Astrocyte (in vitro differentiated cells and primary cell): ENCODE measurements around the gene WDR54. TPM values are rescaled to one million over a fixed set of nuclear protein-coding genes. Genes with fewer than 3 reads are reported as not detected.
"Not testable (repeated sequence)": the region's sequence is repeated elsewhere in the genome, so short reads cannot be mapped to it uniquely, and the experiment has no call there.

Experiments used
- DNase-seq: peaks from one replicate; pipeline ENCODE4 v3.0.0-alpha.2; 2010; ENCODE audit warnings: low read depth
- FAIRE-seq: peaks from 2 replicates; lab custom pipeline; 2011; peaks lifted over from hg19 to GRCh38; lab: Jason Lieb, UNC
- H2AFZ ChIP-seq: 2 replicates; pipeline ENCODE4 v1.6.0; 2012; ENCODE audit warnings: low read depth, low read length, inconsistent platforms
- H3K27ac ChIP-seq: 2 replicates; pipeline ENCODE4 v1.5.1; 2011; ENCODE audit warnings: low read depth, low read length, inconsistent platforms
- H3K27me3 ChIP-seq: 2 replicates; pipeline ENCODE4 v1.6.0; 2011; ENCODE audit warnings: low read length, inconsistent platforms; ENCODE audit not compliant: insufficient read depth
- H3K36me3 ChIP-seq: 2 replicates; pipeline ENCODE4 v1.5.1; 2011; ENCODE audit warnings: low read length, inconsistent platforms; ENCODE audit not compliant: insufficient read depth
- H3K4me1 ChIP-seq: 2 replicates; pipeline ENCODE4 v1.5.1; 2011; ENCODE audit warnings: low read length, inconsistent platforms; ENCODE audit not compliant: insufficient read depth
- H3K4me2 ChIP-seq: 2 replicates; pipeline ENCODE4 v1.6.0; 2012; ENCODE audit warnings: low read length, inconsistent platforms
- H3K4me3 ChIP-seq: 2 replicates; pipeline ENCODE4 v1.5.1; 2011; ENCODE audit warnings: low read depth, mild to moderate bottlenecking, low read length, inconsistent platforms; ENCODE audit not compliant: insufficient read depth
- H3K79me2 ChIP-seq: 2 replicates; pipeline ENCODE4 v1.6.0; 2012; ENCODE audit warnings: mild to moderate bottlenecking, low read length, inconsistent platforms; ENCODE audit not compliant: insufficient read depth
- H3K9ac ChIP-seq: 2 replicates; pipeline ENCODE4 v1.6.0; 2012; ENCODE audit warnings: mild to moderate bottlenecking, low read length, inconsistent platforms
- H3K9me3 ChIP-seq: 2 replicates; pipeline ENCODE4 v1.5.1; 2012; ENCODE audit warnings: low read depth, mild to moderate bottlenecking, low read length, inconsistent platforms; ENCODE audit not compliant: insufficient read depth
- H4K20me1 ChIP-seq: 2 replicates; pipeline ENCODE4 v1.6.0; 2012; ENCODE audit warnings: low read length, inconsistent platforms; ENCODE audit not compliant: insufficient read depth
- H3K27ac Mint-ChIP-seq: one replicate; pipeline ENCODE4 v1.8.0; 2021; ENCODE audit warnings: mild to moderate bottlenecking, mixed read lengths; ENCODE audit not compliant: unreplicated experiment
- H3K27me3 Mint-ChIP-seq: one replicate; pipeline ENCODE4 v1.8.0; 2021; ENCODE audit warnings: low read depth, mixed read lengths; ENCODE audit not compliant: unreplicated experiment
- H3K36me3 Mint-ChIP-seq: one replicate; pipeline ENCODE4 v1.8.0; 2021; ENCODE audit warnings: low read depth, mixed read lengths; ENCODE audit not compliant: unreplicated experiment
- H3K4me1 Mint-ChIP-seq: one replicate; pipeline ENCODE4 v1.8.0; 2021; ENCODE audit warnings: low read depth, mixed read lengths; ENCODE audit not compliant: unreplicated experiment
- H3K4me3 Mint-ChIP-seq: one replicate; pipeline ENCODE4 v1.8.0; 2021; ENCODE audit warnings: mild to moderate bottlenecking, moderate library complexity, mixed read lengths; ENCODE audit not compliant: unreplicated experiment
- H3K9me3 Mint-ChIP-seq: one replicate; pipeline ENCODE4 v1.8.0; 2021; ENCODE audit warnings: mild to moderate bottlenecking, mixed read lengths; ENCODE audit not compliant: unreplicated experiment
- EZH2 ChIP-seq: IDR thresholded peaks from 2 replicates; pipeline ENCODE4 v1.6.1; 2012; ENCODE audit warnings: mild to moderate bottlenecking, low read length, inconsistent platforms; ENCODE audit not compliant: insufficient read depth
- total RNA-seq: library from RNA; stranded (reverse); gene quantifications from 2 replicates; pipeline ENCODE4 v1.2.1, GENCODE V29; 2021
- TF ChIP-seq, protein P1 (sequence below): IDR thresholded peaks from 2 replicates; pipeline ENCODE4 v1.5.1; 2011; ENCODE audit warnings: low read depth, mild to moderate bottlenecking, inconsistent platforms, low read length, moderate library complexity; ENCODE audit not compliant: insufficient read depth

Gene WDR54
- total RNA-seq, 1 donor from 2014 or later: 14.8 TPM

DNA sequence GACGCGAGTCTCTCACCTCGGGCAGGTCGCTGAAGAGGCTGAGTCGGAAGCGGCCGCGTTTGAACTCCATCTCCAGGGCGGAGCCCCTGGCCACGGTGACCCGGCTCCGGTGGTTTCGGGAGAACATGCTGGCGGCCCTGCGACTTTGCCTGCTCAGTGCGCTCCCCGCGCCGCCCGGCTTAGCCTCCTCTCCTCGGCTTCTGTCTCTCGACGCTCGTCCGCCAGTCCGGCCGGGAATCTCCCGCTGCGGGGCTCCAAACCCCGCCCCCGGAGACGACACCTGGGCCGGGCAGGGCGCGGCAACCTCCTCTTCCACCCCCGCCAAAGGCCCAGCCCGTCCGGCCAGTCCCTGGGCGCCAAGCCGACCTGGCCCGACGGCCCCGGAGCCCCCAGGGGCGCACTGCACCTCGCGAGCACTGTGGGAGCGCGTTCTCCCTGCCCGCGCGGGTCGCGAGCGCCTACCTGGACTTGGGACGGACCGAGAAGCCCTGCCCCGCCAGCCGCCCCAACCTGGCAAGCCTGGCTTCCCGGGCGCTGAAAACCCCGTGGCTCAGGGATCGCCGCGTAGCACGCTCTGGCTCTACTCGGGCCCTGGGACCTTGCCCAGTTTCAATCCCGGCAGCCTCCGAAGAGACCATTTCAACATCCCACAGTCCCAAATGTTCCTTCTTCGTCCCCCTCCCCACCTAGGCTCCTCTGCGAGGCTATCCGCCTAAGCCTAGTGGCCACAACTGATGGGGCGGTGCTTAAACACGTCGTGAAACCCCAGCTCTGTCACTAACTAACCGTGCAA, 20.4 kb downstream of the WDR54 start, which contains the start of gene RTKN:
RTKN (minus strand) TSS at position 248 of the 793 bp plus-strand sequence; CDS start at position 127, 121 bp downstream.
- DNase-seq (no peak), FAIRE-seq (no peak)
- peak within 1 kb of the TSS; percentile 87 for H3K27ac Mint-ChIP-seq
- H3K9me3 Mint-ChIP-seq: no peaks in the 10 kb centered on the region
- H3K79me2 ChIP-seq: peaks cover 29% of the 10 kb centered on the region
- H3K4me2 ChIP-seq: peak within 1 kb of the TSS; percentile 96
- peaks cover 10% of the 10 kb centered on the region for H3K27me3 ChIP-seq
- H3K9ac ChIP-seq: peak within 1 kb of the TSS; percentile 22
- H3K27me3 Mint-ChIP-seq: peaks cover 1% of the 10 kb centered on the region
- peaks cover 30% of the 10 kb centered on the region for H3K4me1 Mint-ChIP-seq
- H3K4me3 ChIP-seq: no peak within 1 kb of the TSS
- peak; percentile 71 for TF ChIP-seq EZH2
- TF ChIP-seq, protein P1, sequence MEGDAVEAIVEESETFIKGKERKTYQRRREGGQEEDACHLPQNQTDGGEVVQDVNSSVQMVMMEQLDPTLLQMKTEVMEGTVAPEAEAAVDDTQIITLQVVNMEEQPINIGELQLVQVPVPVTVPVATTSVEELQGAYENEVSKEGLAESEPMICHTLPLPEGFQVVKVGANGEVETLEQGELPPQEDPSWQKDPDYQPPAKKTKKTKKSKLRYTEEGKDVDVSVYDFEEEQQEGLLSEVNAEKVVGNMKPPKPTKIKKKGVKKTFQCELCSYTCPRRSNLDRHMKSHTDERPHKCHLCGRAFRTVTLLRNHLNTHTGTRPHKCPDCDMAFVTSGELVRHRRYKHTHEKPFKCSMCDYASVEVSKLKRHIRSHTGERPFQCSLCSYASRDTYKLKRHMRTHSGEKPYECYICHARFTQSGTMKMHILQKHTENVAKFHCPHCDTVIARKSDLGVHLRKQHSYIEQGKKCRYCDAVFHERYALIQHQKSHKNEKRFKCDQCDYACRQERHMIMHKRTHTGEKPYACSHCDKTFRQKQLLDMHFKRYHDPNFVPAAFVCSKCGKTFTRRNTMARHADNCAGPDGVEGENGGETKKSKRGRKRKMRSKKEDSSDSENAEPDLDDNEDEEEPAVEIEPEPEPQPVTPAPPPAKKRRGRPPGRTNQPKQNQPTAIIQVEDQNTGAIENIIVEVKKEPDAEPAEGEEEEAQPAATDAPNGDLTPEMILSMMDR: no peak
- peaks cover 2% of the 10 kb centered on the region for H3K36me3 Mint-ChIP-seq
- peaks cover 45% of the 10 kb centered on the region for H3K4me1 ChIP-seq
- H3K9me3 ChIP-seq: no peaks in the 10 kb centered on the region
- H3K4me3 Mint-ChIP-seq: peak within 1 kb of the TSS; percentile 87
- H3K36me3 ChIP-seq: no peaks in the 10 kb centered on the region
- peaks cover 24% of the 10 kb centered on the region for H4K20me1 ChIP-seq
- peak within 1 kb of the TSS; percentile 80 for H2AFZ ChIP-seq
- no peak within 1 kb of the TSS for H3K27ac ChIP-seq

DNA sequence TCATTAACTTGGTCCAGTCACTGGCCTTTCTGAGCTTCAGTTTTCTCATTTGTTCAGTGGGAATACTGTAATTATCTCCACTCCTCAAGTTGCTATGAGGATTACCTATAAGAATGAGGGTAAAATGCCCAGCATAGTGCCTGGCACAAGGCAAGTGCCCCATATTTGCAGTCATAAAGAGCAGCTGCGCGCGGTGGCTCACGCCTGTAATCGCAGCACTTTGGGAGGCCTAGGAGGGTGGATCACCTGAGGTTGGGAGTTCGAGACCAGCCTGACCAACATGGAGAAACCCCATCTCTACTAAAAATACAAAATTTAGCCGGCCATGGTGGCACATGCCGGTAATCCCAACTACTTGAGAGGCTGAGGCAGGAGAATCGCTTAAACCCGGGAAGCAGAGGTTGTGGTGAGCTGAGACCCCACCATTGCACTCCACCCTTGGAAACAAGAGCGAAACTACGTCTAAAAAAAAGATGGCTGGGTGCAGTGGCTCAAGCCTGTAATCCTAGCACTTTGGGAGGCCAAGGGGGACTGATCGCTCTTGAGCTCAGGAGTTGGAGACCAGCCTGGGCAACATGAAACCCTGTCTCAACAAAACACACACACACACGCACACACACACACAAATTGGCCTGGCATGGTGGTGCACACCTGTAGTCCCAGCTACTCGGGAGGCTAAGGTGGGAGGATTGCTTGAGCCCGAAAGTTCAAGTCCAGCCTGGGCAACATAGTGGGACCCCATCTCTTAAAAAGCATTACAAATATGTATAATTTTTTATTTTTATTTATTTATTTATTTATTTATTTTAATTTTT, 21.2 kb downstream of the WDR54 start:
- Histone ChIP-seq H4K20me1 (peaks cover 18% of the 10 kb centered on the region), H3K79me2 (peaks cover 22% of the 10 kb centered on the region), H3K4me1 (peaks cover 39% of the 10 kb centered on the region), H3K27me3 (peaks cover 14% of the 10 kb centered on the region), H2AFZ (peak overlapping the region; percentile 80), H3K4me2 (peak overlapping the region; percentile 96)
- H3K36me3 ChIP-seq, FAIRE-seq, DNase-seq, H3K9me3 ChIP-seq, H3K9me3 Mint-ChIP-seq, H3K36me3 Mint-ChIP-seq, H3K27ac ChIP-seq, H3K4me3 ChIP-seq, H3K27me3 Mint-ChIP-seq, H3K9ac ChIP-seq: not testable (repeated sequence)
- peak overlapping the region; percentile 82 for H3K4me3 Mint-ChIP-seq
- H3K27ac Mint-ChIP-seq: peak overlapping the region; percentile 83
- H3K4me1 Mint-ChIP-seq: peaks cover 25% of the 10 kb centered on the region

DNA sequence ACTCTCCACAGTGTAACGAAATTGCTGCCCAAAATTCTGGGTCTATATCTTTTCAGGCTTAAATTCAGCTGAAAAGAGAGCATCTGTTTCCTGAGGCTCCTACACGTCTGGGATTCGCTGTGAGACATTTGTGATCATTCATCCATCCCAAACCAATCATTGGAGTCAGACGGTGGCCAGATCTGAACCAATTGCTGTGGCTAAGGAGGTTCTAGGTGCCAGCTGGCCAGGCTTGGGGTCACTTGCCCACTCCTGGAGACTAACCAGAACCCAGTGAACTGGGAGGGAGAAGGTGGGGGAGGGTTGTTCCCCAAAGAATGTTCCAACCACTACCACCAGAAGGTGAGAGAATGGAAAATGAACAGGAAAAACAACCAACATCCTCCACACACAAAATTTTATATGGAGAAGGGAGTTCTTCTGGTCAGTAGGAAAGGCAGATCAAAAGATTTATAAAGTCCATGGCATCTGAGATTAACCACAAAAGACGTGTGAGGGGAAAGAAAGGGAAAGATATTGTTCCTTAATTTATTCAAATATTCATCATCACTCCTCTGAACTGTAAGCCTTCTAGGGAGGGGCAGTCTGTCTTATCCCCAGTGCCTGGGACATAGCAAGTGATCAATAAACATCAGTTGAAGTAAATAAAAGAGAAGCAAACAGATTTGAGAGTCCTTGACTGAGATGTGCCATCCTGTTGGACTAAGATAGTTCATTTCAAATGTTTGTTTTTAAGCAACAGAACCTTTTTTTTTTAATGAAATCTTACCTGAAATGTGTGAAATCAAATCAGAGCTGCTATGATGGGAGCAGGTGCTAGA, 23.2 kb downstream of the WDR54 start:
- Histone ChIP-seq H3K9ac (no peak overlapping the region), H3K9me3 (no peaks in the 10 kb centered on the region), H3K4me1 (peaks cover 28% of the 10 kb centered on the region), H2AFZ (no peak overlapping the region), H3K79me2 (peaks cover 3% of the 10 kb centered on the region), H3K4me3 (no peak overlapping the region), H4K20me1 (no peaks in the 10 kb centered on the region), H3K4me2 (peak overlapping the region; percentile 74), H3K27me3 (peaks cover 14% of the 10 kb centered on the region), H3K36me3 (no peaks in the 10 kb centered on the region), H3K27ac (no peak overlapping the region)
- no peaks in the 10 kb centered on the region for H3K36me3 Mint-ChIP-seq
- no peak for FAIRE-seq
- no peak for DNase-seq
- H3K27ac Mint-ChIP-seq: peak overlapping the region; percentile 1
- H3K4me1 Mint-ChIP-seq: peaks cover 10% of the 10 kb centered on the region
- H3K9me3 Mint-ChIP-seq: no peaks in the 10 kb centered on the region
- peaks cover 1% of the 10 kb centered on the region for H3K27me3 Mint-ChIP-seq
- TF ChIP-seq EZH2: no peak
- TF ChIP-seq, protein P1: no peak
- peak overlapping the region; percentile 27 for H3K4me3 Mint-ChIP-seq
